ENCODE measurements around the gene HLA-DRA.

The HLA-DRA gene

DNA sequence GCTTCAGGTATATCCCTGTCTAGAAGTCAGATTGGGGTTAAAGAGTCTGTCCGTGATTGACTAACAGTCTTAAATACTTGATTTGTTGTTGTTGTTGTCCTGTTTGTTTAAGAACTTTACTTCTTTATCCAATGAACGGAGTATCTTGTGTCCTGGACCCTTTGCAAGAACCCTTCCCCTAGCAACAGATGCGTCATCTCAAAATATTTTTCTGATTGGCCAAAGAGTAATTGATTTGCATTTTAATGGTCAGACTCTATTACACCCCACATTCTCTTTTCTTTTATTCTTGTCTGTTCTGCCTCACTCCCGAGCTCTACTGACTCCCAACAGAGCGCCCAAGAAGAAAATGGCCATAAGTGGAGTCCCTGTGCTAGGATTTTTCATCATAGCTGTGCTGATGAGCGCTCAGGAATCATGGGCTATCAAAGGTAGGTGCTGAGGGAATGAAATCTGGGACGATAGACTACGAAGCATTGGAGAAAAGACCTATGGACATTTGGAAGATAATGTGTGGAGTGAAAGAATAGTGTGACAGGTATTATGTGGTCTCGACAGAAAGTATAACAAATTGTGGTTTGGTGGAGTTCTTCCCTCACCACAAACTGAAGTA, at the start of gene HLA-DRA:
Gene HLA-DRA, plus strand, starts transcription at position 286 of the 613 bp plus-strand sequence. Its CDS starts 64 bp downstream, at position 350.
- peak; percentile 67 for DNase-seq (ENCODE audit: low read depth)

DNA sequence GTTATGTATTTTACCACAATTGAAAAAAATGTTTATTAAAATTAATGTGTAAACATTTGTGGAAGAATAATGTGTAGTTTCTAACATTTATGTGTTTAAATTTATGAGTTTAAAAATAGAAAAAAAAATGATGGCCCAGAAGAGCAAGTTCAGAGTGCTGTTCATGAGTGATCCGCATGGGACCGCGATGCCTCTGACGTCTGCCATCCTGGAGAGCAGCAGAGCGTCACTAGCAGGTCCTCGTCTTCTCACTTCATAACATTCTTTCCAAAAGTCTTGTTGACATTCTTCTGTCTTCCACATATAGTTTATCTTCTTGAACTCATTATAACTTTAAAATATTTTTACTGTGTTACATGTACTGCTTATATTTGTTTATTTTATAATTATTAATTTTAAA, 48.2 kb upstream of the HLA-DRA start:
- DNase-seq (ENCODE audit: low read depth): no peak

DNA sequence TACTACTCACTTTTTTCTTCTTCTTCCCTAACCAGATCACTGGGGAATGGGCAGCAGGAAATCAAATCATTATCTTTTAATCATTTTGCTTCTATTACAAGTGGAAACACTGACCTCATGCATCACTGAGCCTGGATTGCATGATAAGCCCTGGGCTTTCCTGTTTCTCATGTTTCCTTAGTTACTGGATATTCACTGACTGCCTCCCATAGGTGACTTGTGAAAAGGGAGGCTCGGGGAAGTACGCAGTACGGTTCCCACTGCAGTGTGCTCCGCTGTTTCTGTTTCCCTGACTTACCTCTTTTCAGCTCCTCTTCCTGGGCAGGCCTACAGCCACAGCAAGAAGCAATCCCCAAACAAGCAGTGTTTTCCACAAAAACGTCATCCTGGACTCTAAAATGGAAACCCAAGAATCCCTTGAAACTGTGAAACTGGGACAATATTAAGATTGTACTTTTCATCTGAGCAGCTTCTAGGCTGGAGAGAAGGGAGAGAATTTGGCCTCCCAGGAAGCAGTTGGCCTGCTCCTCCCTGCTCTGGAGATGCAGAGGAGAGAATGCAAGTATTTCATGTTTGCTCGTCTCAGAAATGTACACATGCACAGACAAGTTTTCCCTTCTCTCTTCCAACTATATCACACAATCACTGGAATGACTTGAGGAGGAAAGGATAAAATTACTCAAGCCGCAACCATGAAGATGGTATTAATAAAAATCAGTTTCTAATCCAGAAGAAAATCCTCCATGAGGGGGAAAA, 45.8 kb upstream of the HLA-DRA start:
- peak; percentile 17 for DNase-seq (ENCODE audit: low read depth)

DNA sequence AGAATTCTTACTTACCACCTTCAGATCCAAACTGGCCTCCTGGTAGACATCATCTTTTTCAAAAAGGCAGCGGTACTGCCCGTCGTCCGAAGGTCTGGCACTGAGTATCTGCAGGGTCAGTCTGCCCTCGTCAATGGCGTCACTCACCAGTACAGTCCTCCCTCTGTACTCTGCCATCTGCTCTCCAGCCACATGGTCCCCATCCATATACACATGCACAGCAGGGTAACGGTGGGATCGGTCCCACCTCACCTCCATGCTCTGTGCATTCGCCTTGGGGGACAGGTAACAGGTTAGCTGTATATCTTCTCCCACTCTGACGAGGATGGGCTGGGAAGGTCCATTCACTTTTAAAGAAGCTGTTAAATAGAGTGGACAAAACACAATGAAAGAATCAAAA, 43.7 kb upstream of the HLA-DRA start:
- no peak for DNase-seq (ENCODE audit: low read depth)

DNA sequence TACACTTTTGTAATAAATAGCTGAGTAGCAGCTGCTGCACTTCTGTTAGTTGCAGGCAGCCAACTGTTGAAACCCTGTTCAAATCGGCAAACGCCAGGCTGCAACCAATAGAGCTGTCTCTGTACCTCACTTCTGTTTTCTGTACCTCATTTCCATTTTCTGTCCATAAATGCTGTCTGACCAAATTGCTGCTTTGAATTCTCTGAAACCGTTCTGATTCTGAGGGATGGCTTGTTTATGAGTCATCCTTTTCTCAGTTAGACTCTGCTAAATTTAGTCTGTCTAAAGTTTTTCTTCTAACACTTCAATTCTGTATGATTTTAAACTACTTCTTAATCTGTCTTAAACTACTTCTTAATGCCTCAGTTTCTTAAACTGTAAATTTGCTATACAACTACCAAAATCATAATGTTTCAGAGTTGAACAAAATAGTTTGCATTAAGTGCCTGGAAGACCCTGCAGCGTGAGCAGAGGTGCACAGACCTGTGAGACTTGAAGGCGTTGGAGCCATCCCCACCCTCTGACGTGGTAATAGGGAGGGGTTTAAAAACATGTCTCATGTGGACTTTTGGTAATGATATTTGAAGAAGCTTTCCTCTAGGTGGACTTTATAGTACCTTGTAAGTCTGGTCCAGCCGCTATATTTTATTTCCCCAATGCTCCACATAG, 42.3 kb upstream of the HLA-DRA start:
- peak; percentile 18 for DNase-seq (ENCODE audit: low read depth)

DNA sequence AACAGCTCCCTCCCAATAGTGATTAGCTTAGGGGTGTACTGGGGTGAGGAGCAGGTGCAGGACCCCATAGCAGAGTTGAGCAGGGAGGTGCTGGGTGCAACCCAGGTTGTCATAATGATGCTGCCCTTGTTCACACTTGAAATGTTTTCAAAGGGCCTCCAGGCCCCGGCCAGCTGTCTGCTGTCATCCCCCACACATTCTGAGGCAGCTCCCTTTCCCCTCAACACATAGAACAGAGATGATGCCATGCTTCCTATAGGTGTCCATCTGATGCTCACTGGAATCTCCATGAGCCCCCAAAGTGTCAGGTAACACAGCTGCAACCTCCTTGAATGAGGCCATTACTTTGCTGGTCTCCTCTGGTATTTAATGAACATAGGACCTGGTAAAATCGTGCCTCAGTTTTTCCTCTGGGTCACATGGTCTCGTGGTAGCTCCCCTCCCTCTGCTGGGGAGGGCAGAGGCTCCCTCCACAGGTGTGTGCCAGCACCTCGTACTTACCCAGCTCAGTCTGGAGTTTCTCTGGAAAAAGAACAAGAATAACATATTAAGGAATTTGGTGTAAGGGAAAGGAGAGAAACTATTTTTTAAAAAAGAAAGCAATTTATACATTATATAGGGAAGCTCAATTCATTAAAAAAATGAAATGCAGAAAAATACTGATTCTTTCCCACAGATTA, 38.3 kb upstream of the HLA-DRA start:
- no peak for DNase-seq (ENCODE audit: low read depth)

DNA sequence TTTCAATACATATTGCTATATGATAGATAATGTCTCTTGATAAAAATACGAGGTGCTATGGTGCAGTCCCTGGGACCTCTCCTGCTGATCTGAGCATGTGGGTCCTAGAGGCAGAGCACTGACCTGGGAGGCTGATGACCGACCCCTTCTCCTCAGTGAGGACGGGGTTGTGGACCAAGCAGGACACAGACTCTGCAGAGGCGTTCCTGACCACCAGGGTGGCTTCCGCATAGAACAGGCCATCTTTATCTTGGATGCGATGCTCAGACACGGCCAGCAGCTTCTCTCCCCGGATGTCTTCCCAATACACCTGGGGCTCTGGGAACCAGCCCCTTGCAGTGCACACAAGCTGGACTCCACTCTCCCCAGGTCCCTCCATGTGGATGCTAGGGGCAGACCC, 36.9 kb upstream of the HLA-DRA start:
- DNase-seq (ENCODE audit: low read depth): no peak

DNA sequence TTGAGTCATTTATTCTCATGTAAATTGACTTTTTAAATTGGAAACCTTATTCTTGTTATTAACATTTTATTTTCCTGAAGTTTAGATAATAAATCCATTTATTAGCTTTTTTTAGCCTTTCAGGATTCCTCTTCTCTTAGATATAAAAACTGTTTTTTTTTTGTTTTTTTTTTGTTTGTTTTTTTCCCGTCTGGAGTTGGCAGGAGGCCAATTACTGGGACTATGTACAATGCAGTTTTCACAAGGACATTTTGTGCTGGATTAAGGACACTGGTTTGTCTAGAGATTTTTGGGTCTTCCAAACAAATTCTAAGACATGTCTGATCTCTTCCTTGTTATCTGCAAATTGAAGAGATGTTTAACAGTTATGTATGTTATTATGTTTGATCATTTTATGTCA, 34.0 kb upstream of the HLA-DRA start:
- DNase-seq (ENCODE audit: low read depth): no peak

DNA sequence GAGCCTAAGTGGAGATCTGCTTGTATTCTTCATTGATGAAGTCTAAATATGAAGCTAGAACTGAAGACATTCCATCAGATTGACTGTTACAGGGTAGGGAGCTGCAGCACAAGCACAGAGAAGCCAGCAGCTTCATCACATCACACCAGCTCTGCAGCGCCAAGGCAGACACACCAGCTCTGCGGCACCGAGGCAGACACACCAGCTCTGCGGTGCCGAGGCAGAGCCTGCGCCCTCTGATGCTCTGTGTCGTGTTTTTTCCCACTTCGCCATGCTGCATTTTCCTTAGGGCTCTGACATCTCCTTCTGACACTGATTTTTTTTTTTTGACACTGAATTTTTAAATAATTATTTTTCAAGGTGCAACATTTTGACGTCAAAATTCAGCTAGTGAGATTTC, 33.5 kb upstream of the HLA-DRA start:
- no peak for DNase-seq (ENCODE audit: low read depth)

DNA sequence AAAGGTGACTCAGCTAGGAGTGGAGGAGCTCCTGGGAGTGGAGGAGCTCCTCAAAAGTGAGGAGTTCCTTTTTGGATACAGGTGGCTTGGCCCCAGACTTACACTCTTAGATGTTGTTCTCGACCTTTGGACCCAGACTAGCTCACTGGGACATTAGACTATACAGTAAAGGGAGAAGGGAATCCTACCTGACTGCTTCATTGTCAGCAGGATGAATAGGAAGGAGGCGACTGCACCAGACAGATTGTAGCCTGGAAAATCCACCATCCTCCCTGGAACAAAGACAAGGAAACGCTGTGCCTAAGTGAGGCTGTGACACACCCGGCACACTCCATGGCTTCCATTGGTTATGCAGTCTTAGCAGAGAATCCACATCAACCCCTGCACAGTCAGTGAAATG, 32.8 kb upstream of the HLA-DRA start, which contains the start of gene BTNL2:
Gene BTNL2, minus strand, starts transcription at position 325 of the 400 bp plus-strand sequence. Its CDS starts 58 bp downstream, at position 267.
- no peak for DNase-seq (ENCODE audit: low read depth)

DNA sequence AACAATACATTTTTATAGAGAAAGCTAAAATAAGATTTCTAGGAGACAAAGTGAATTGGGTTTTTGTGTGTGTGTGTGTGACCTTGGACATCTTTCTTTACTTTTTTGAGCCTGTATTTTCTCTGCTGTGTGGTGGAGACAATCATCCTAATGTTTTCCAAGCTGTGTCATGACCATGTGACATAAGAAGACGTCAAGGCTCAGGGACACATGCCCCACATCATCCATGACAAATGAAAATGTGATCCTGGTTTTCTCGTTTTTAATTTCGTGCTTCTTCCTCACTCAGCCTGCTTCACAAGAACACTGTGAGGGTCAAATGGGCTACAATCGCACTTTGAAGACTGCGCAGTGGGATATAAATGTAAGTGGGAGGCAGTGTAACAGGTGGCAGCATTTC, 28.8 kb upstream of the HLA-DRA start:
- no peak for DNase-seq (ENCODE audit: low read depth)

DNA sequence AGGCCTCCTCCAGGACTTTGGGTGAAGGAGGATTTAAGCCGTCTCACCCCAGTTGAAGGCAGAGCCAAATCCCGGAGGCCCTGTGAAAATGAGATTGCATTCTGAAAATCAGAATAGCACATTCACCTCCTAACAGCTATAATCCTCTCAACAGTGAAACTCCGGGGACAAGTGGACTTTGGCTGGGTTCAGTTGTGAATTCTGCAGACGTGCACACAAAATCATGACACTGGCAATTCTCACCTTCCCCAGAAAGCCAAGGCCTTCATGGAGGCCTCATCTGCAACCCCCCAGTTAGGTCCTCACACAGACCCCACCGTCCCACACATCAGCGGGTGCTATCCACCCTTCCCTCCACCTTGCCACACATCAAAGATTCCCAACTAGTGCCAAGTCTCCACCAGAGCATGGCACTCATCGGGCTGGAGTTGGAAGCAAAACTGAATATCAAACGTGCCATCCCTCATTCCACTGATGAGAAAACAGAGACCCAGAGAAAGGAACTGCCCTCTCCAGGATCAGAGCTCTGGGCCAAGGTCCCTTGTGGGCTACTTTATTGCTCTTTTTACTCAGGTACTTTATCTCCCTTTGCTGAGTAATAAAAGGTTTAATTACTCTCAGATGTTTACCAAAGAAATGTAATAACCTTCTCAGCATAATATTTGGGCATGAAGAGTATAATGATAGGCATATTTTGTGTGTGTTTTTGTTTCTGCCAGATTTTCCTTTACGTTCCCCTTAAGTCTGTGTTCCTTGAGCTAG, 27.9 kb upstream of the HLA-DRA start:
- no peak for DNase-seq (ENCODE audit: low read depth)

DNA sequence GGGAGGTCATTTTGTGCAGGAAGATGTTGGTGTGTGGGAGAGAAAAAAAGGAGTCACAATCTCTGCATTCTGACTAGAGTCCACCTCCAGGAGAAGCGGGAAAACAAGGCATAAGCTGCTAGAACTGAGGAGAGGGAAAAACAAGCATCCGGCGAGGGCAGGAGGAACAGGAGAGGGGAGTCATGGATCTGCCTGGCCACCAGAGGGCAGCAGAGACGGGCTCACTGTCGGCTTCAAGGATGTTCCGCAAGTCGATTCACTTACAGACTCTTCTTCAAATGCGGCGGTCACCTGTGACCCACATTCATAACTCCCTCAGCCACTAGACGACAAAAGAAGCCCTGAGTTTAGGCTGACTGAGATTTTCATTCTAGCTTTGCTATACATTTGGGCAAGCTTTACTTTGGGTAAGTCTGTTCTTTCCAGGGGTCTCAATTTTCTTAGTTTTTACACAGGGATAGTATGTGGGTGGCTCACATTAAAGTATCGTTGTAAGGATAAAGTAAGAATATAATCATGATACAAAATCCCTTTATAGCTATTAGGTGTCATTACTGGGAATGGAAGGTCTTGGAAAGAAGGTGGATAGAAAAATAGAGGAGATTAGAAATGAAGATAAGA, 26.1 kb upstream of the HLA-DRA start:
- DNase-seq (ENCODE audit: low read depth): peak; percentile 72

DNA sequence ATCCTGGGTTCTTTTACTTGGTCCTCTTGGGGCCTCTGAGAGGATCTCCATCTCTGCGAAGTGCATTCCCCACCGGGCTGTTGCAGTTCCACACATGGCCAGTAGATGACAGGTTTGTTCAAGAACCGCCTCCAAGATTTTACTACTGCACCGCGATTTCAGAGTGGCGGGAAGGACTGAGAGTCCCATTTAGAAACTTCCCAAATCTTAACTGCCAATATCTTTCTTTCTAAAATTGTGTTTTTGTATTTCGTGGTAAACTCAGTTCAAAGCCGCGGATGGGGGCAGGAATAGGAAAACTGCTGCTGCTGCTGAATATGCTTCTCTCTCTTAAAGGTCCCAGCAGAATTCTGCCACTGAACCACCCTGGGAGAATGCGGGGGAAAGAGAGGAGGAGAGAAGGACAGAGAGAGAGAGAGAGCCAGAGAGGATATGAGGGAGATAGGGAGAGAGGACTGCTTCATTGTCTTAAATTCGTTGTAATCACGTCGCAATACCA, 24.1 kb upstream of the HLA-DRA start:
- peak; percentile 80 for DNase-seq (ENCODE audit: low read depth)

DNA sequence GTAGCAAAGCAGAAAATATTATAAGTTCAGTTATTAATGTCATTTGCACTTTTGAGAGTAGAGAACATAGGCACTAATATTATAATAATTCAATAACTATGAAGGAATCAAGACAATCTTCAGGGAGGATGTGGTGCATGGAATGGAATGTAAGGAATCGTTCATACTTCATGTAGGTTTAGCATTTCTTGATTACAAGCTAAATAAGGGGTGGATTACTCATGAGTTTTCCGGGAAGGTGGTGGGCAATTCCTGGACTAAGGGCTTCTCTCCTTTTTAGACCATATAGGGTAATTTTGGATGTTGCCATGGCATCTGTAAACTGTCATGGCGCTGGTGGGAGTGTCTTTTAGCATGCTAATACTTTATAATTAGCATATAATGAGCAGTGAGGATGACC, 23.7 kb upstream of the HLA-DRA start:
- DNase-seq (ENCODE audit: low read depth): peak; percentile 31

DNA sequence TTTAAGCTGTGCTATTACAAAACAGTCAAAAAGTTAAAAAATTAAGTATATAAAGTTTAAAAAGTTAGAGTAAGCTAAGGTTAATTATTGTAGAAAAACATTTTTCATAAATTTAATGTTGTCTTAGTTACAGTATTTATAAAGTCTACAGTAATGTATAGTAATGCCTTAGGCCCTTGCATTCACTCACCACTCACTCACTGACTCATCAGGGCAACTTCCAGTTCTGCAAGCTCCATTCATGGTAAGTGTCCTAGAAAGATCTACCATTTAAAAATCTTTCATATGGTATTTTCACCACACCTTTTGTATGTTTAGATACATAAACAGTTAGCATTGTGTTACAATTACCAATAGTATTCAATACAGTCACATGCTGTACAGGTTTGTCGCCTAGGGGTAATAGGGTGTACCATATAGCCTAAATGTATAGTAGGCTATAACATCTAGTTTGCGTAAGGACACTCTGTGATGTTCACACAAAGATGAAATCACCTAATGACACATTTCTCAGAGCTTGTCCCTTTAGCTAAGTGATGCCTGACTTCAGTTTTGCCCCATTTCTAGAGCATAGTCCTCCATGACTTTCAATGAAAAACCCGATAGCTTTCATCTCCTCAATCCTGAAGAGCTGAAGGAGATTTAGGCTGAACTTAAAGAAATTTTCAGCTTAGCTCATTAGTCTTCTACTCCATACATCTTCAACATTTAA, 14.9 kb upstream of the HLA-DRA start:
- DNase-seq (ENCODE audit: low read depth): peak; percentile 57

DNA sequence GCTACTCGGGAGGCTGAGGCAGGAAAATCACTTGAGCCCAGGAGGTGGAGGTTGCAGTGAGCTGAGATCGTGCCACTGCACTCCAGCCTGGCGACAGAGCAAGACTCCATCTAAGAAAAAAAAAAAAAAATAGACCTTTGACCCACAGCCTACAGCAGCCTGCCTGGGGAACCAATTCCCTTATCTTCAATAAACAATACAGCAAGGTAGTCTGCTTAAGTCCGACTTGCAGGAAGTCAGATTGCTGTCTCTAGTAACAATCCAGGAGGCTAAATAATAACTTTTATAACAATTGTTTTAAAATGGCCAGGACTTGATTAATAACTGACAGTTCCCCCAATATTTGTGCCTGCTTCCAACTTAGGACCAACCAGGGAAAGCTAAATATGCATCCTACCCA, 13.3 kb upstream of the HLA-DRA start:
- DNase-seq (ENCODE audit: low read depth): no peak

DNA sequence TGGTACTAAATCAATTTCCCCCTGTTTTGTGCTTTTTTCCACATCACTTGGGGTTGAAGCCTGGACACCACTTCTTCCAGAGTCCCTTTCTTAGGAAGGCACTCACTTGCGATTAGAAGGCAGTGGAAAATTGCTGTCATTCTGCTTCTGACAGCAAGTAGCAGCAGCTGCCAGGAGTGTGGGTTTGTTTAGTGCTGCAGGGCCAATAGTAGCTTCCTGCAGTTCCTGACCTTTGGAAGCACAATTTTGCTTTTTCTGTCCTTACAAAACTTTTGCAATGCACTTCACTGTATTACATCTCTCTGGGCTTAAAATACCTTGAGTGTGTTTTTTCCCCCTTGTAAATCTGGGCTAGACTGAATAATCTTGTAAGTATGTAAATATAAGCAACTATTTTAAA, 12.5 kb upstream of the HLA-DRA start:
- DNase-seq (ENCODE audit: low read depth): no peak

DNA sequence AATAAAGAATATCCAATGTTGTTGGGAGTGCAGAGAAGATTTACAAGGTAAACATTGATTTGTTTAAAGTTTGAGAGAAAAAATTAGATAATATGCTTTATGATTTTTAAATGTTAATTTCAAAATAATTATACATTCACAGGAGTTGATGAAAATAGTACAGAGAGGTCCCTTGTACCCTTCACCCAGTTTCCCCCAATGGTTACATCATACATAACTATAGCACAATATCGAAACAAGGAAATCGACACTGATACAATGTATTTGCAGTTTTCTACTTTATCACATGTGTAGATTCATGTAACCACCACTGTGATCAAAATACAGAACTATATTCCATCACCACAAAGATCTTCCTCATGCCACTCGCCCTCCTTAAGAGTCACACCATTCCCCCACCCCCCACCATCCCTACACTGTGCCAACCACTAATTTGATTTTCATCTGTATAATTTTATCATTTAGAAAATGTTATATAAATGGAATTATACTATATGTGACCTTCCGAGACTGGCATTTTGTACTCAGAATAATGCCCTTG, 11.7 kb upstream of the HLA-DRA start:
- DNase-seq (ENCODE audit: low read depth): no peak

DNA sequence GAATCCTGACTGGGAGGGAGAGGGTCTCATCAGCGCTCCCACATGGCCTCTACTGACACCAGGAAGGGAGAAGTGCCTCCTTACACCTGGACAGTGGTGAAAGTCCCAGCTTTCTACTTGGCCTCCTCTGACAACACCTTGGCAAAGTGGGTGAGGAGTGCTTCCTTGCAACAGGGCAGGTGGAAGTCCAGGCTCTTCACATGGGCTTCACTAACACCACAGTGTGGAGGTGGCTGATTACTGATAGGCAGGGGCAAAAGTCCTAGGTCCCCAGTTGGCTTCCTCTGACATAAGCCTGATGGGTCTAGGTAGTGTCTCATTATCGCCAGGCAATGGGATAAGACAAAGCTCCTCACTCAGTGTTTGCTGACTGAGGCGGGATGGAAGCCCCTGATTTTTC, 9.5 kb upstream of the HLA-DRA start:
- DNase-seq (ENCODE audit: low read depth): no peak
